HG03565 (cell line): ENCODE data around the gene KCNT2.

Experiments used
- ATAC-seq: cut with Tn5 transposase; IDR thresholded peaks from one replicate; pipeline ENCODE4 v1.9.1; 2021; ENCODE audit warnings: mild to moderate bottlenecking, moderate library complexity; ENCODE audit not compliant: unreplicated experiment

The KCNT2 gene

DNA sequence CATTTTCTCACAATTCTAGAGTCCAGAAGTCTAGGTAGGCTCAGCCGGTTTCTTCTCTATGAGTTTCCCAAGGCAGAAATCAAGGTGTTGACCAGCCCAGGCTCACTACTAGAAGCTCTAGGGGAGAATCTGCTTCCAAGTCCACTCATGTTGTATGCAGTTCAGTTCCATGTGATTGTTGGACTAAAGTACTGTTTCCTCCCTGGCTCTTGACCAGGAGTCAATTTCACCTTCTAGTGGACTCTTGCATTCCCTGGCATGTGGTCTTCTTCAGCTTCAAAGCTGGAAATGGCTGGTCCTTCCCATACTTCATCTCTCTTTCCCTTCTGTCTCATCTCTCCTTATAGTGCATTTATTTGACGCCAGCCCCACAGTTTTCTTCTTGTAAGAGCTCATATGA, 153.4 kb downstream of the KCNT2 start:
- no peak for ATAC-seq

DNA sequence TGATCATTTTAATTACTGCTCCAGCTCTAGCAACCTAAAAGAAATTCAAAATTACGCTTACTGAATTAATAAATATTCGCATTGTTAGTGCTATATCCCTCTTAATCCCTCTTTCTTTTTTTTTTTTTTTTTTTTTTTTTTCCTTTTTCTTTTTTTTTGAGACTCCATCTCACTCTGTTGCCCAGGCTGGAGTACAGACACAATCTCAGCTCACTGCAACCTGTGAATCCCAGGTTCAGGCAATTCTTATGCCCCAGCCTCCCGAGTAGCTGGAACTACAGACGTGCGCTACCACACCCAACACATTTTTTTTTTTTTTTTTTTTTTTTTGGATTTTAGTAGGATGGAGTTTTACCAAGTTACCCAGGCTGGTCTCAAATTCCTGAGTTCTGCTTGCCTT, 157.1 kb downstream of the KCNT2 start:
- ATAC-seq, result no peak

DNA sequence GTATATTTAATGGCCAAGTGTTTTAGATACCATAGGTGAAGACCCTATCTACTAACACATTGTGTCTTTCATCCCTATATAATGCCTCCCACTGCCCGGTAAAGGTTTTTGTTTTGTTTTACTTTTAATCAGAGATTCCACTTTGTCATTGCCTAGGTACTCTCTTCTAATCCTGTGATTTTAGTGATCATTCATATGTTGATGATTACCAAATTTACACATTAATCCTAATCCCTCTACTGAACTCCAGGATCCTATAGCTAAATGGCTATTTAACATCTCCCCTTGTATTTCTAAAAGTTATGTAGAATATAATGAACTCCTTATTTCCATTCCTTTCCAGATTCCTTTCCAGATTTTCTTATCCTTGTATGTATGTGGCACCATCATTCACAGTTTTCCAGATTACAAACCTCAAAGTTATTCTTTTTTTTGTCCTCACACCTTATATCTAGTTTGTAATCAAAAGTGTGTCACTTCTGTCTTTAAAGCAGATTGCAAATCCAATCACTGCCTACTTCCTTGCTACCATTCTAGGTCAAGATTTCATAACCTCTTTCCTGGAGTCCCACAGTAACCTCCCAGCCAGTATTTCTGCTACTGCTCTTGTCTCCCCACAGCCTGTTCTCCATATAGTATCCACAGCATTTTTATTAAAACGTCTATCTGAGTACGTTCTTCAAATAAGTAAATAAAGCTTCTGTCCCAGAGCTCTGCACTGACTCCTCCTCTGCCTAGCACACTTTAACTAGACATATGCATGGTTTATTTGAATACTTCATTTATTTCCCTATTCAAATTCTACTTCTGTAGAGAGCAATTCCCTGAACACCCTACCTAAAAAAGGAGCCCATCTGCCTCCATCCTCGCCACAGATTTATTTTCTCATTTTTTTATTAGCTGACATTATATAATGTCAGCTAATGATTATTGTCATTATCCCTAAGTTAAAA, 157.8 kb downstream of the KCNT2 start:
- no peak for ATAC-seq

DNA sequence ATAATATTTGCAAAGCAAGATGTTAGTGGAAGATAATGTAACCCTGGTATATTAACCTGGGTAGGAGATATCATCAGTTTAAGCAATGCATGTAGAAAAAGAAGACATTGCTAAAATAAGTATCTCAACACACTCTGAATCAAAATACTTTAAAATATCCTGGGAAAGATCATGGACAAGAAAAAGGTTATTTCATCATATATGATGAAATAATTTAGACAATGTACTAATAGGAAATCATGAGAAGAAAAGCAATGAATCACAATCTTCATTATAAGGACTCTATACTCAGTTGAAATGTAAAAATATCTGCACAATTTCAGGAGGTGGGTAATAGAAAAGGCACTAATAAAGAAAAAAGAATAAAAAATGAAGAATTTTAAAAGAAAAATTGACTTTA, 158.8 kb downstream of the KCNT2 start:
- ATAC-seq, result no peak

DNA sequence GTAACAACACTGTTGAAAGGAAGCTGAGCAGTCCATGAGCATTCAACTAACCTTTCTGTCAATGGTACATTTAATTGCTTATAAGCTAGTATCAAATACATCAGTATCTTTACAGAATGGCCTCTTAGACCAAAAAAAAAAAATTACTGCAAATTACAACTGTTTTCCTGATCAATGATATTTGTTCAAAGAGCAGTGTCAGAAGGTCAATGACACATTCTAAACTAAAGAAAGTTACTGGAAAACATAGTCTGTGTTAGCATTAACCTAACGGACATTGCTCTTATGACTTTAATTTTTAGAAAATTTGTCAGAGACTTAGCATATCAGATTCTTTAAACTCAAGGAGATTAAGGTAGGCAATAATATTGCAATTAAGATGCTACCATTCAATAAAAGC, 162.5 kb downstream of the KCNT2 start:
- ATAC-seq, result no peak

GRCh38 chr1:196444634-196445033, 163.6 kb downstream of the KCNT2 start:
- no peak for ATAC-seq

- ATAC-seq, result no peak
Observed at GRCh38 chr1:196442366-196442765, 165.9 kb downstream of the KCNT2 start.

- no peak for ATAC-seq
Observed at GRCh38 chr1:196440711-196441110, 167.5 kb downstream of the KCNT2 start.

GRCh38 chr1:196438329-196438728, 169.9 kb downstream of the KCNT2 start:
- ATAC-seq, result no peak

DNA sequence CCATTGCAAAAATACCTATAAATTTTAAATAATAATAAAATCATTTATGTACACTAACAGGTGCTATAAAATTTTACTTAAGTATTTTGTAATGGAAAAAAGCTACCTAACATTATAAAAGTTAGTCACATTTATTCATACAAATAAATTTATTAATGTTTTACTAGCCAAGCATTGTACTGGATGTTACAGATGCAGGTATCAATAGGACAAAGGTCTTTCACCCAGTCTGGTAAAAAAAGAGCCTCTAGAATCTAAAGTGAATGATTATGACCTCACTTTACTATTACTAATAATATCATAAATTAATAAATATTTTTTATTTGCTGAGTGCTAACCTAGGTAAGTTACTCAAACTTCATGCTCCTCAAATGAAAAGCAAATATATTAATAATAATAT, 170.6 kb downstream of the KCNT2 start:
- no peak for ATAC-seq

DNA sequence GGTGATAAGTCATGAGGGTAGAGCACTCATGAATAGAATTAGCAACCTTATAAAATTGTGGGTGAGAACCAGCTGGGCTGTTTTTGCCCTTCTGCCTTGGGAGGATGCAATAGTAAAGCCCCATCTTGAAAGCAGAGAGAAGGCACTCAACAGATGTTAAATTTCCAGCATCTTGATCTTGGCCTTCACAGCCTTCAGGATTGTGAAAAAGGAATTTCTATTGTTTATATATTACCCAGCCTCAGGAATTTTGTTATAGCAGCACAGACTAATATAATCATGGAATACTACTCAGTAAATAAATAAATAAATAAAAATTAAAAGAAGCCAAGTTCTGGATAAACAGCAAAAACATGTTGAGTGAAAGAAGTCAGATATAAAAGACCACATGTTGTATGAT, 175.2 kb downstream of the KCNT2 start:
- no peak for ATAC-seq

DNA sequence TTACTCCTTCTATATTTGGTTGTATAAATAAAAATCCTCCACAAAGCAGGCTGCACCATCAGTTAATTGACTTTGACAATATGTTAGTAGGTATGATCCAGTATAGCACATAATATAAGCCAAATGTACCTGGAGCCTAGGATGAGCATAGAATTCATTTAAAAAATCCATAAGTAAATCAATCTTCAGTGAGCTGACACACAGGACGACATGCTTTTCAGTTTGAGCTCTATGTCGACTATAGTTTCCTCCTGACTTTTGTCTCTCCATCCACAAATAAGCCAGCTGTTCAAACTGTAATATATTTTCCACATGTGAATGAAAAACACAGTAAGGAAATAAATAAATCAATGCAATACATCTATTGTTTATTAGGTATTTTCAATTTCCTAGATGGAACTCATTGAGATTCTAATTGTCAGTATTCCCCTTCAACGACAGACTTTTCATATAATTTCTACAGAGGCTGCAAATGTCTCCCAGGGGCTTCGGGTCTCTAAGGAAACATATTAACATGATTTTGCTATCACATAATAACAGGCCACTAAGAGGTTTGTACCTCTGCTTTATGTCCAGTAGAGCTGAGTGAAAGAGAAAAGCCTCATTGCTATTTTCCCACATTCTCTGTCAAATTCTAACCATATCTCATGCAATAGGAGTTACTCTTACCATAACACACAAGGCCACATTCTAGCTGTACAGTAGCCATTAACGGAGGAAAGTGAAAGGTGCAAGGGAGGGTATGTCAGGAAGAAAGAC, 180.1 kb downstream of the KCNT2 start:
- no peak for ATAC-seq

DNA sequence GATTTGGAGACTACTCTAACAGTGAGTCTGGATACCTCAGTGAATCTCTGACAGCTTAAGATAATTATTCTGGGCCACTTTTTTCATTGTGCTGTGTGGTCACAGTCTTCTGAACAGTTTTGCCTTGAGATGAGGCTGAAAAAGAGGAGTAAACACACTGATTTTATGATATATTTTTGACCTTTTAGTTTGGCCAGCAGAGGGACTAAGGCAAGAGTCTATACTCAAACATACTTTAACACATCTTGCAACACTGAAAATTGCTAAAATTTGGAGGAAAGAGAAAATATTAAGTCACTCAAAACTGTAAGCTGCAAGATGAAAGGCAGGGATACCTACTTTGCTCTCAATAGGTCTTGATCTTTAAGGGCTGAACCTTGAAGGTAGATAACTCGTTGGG, 182.7 kb downstream of the KCNT2 start:
- ATAC-seq, result no peak

- no peak for ATAC-seq
Observed at GRCh38 chr1:196423612-196424011, 184.6 kb downstream of the KCNT2 start.

GRCh38 chr1:196418772-196419171, 189.5 kb downstream of the KCNT2 start:
- ATAC-seq, result no peak

GRCh38 chr1:196415978-196416377, 192.3 kb downstream of the KCNT2 start:
- ATAC-seq, result no peak

DNA sequence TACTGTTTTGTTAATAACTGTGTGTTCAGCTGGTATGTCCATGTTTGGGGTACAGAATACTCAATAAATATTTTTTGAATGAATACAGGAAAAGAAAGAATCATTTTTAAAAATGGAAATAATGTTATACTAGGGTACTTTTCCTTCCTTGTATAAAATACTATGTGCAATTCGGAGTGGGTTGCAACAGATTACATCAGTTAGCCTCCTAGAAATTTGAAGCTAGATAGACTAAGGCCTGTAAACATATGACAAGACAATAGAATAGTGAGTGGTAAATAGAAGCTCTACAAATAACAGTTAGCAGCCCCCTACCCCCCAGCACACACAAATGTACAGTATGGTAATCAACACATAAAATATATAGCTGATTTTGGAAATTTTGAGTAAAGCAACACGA, 195.9 kb downstream of the KCNT2 start:
- no peak for ATAC-seq

DNA sequence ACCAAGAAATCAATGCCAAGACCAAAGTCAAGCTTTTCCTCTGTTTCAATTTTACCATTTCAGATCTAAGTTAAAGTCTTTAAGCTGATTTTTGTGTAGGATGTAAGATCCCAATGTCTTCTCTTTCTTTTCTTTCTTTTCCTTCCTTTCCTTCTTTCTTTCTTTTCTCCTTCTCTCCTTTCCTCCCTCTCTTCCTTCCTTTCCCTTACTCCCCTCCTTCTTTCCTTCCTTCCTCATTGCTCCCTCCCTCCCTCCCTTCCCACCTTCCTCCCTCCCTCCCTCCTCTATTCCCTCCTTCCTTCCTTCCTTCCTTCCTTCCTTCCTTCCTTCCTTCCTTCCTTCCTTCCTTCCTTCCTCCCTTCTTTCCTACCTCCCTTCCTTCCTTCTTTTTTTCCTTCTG, 197.5 kb downstream of the KCNT2 start:
- ATAC-seq, result no peak

GRCh38 chr1:196409586-196409985, 198.7 kb downstream of the KCNT2 start:
- ATAC-seq, result no peak

- ATAC-seq, result no peak
Observed at GRCh38 chr1:196407358-196408051, 200.7 kb downstream of the KCNT2 start.

GRCh38 chr1:196405839-196406238, 202.4 kb downstream of the KCNT2 start:
- no peak for ATAC-seq
